Breast epithelium (tissue), 3 donors: ENCODE data around the gene SRSF1.

Experiments
- CTCF ChIP-seq, 3 donors: fragments of 450-650 bp; IDR thresholded peaks; one replicate each; pipeline ENCODE4 v1.5.1; 2016 to 2017; ENCODE audit warnings: antibody characterized with exemption in 3 of 3, mild to moderate bottlenecking in 3 of 3, moderate library complexity in 3 of 3
- POLR2A ChIP-seq: fragments of 450-650 bp; IDR thresholded peaks from one replicate; pipeline ENCODE4 v1.6.1; 2016; ENCODE audit warnings: antibody characterized with exemption, mild to moderate bottlenecking, moderate library complexity

- TF ChIP-seq POLR2A (no peak), CTCF (IDR thresholded peaks at IDR 0.05) (no peak)
These were observed 22.7 kb downstream of the SRSF1 start for GRCh38 chr17:57984261-57984890.
